C1 segment of cervical spinal cord (tissue), 14 donors: Measurements from ENCODE around the gene HOOK2.

Experiments
- DNase-seq, 14 donors: peaks; one replicate each; lab custom pipeline; 2025; lab: John Stamatoyannopoulos, UW

The HOOK2 gene

DNA sequence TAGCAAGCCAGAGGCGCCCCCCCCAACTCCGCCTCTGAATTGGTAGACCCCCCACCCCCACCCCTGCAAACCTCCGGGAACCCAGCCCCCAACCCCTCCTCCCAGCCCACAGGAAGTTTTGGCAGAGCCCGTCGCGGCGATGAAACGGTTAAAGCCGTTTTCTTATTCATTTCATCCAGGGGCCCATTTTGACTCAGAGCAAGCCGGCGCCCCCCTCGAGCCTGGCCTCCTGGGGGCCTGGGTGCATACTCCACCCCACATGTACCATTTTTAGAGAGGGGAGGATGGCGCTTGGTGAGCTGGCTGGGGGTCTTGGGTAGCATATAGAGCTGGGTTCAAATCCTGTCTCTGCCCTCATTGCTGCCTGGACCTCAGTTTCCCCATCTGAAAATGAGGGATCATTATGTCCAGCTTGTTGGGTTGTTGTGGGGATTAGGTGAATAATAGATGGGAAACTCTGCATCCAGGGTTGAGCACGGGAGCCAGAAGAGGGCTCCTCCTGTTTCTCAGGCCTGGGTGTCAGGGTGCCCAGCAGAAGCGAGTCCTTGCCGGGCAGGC is 8.0 kb upstream of the HOOK2 start:
- no peak for DNase-seq

GRCh38 chr19:12782424-12783290 is 7.3 kb upstream of the HOOK2 start:
- DNase-seq, result peak; percentile 17 to 92 (median 84)

DNA sequence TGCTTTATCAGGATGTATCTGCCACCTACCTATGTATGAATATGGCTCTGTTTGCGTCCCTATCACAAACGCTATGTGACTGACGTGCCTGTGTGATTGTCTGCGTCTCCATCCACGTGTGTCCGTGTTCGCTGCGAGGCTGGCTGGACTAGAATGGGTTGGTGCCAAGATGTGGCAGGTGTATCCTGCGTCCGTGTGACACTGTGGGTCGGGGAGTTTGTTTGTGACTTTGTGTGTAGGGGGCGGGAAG is 6.7 kb upstream of the HOOK2 start:
- DNase-seq, result no peak

DNA sequence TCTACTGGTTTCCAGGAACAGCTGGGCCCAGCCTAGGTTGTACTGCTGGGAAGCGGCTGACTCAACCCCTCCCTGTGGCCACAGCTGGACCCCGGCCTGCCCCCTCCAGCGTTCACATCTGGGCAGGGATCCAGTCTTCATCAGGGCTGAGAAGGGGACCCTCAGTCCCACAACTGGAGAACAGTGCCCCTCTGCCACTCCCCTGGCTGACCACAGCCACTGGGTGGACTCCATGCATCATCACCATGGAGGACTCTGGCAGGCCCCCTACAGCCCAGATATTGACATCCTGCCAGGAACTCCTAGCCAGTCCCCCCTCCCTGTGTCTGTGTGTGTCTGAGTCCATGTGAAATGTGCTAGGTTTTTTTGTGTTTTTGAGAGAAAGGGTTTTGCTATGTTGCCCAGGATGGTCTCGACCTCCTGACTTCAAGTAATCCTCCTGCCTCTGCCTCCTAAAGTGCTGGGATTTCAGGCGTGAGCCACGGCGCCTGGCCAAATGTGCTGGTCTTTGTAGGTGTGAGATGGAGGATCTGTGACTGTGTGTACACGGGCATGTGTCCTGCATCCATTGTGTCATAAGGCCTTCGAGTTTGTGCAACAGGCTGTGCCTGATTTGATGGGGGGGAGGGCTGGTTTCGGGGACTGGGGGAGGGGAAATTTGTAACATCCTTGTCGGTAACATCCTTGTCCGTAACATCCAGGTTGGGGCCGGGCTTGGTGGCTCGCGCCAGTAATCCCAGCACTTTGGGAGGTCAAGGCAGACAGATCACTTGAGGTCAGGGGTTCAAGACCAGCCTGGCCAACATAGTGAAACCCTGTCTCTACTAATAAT is 4.0 kb upstream of the HOOK2 start:
- peak in 6 of 14 donors; percentile 18 to 66 (median 44) for DNase-seq

- peak in 1 of 14 donors; percentile 27 for DNase-seq
Observed at GRCh38 chr19:12778905-12779161, 3.5 kb upstream of the HOOK2 start.

DNA sequence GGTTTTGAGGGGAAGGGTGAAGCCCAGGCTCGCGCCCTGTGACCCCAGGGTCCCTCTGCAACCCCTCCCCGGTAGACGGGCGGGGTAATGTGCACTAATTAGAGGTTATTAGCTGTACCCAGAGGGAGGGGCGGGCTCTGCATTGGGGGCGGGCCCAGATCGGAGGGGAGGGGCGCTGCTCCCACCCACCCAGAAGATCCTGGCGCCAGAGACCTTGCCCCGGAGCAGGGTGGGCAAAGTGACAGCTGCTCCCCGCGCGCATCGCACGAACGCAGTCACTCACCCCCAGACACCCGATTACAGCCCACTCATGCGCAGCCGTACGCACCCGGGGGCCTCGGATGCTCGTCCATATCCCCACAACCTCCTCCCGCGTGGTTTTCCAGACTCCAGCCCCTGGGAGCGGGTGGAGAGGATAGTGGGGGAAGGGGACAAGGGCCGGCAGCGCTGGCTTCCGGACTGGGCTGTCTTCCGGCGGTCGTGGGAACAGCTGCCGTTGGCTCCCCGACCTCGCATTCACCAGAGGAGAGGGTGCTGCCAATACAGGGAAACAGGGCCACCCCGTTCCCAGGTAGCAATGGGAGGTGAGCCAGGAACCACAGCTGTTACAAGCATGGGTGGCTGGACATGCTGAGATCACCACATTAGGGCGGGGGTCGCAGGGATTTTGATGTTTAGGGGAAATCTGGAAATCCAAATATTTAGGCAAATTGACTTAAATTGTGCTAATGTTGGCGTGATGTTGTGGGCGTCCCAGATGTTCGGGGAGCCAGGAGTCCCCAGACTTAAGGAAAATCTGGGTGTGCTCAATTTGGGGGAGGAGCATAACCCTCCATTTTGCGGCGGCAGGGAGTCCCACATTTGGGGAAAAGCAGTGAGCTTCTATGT is 2.9 kb upstream of the HOOK2 start:
- peak in 9 of 14 donors; percentile 18 to 82 (median 54) for DNase-seq

DNA sequence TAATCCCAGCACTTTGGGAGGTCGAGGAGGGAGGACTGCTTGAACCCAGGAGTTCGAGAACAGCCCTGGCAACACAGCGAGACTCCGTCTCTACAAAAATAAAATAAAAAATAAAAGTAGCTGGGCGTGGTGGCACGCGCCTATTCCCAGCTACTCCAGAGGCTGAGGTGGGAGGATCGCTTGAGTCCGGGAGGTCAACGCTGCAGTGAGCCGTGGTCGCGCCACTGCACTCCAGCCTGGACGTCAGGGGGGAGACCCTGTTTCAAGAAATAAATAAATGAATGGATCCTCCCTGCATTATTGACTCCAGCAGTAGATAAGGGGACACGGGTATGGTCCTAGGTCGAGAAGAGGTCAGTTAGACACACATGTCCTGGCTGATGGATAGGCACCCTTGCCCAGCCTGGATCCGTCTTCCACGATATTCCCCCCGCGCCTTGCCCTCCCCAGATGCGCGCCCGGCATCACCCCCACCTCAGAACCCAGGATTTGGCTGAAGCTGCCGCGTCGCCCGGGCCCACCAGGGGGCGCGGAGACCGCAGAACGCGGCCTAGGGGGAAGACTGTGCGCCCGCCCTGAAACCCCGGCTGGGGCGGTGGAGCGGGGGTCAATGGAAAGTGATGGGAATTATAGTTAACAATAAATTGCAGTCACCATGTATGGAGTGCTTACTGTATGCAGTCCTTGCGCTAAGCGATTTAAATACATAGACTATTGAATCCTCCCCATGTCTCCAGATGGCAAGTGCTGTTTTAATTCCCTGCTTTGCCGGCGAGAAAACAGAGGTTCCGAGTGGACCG is 2.1 kb upstream of the HOOK2 start:
- DNase-seq, result peak in 12 of 14 donors; percentile 30 to 83 (median 64)

GRCh38 chr19:12773571-12773970 is 1.8 kb downstream of the HOOK2 start:
- DNase-seq, result no peak

DNA sequence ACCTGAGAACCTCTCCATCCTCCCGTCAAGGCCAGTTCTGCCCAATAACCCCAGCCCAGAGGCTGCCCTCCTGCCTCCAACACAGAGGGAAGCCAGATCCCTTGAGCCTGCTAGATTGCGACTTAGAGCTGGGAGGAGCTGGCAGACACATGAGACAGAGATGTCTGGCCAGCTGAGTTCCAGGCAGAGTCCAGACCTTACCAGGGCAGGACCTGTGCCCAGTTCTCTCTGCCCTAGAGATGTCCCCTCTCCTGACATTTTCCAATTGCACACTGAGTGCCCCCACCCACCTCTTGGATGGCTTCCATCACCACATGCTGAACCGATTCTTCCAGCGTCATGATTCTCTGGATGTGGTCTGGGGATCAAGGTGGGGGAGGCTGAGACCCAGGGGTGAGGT is 3.0 kb downstream of the HOOK2 start:
- peak in 1 of 14 donors; percentile 11 for DNase-seq

DNA sequence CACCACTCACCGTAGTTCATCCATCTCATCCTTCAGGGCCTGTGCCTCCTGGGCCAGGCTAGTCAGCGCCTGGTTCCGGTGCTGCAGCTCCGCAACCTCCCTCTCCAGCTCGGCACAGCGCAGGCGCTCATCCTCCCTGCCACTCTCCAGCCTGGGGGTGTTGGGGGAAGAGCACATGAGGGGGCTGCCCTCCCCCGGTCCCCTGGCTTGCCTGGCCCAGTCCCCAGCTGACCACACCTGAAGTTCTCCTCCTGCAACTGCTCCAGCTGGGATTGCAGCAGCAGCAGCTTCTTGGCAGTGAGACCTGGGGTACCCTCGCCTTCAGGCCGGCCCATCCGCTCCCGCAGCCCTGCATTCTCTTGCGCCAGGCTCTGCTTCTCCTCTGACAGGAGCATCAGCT is 4.4 kb downstream of the HOOK2 start:
- DNase-seq, result no peak

DNA sequence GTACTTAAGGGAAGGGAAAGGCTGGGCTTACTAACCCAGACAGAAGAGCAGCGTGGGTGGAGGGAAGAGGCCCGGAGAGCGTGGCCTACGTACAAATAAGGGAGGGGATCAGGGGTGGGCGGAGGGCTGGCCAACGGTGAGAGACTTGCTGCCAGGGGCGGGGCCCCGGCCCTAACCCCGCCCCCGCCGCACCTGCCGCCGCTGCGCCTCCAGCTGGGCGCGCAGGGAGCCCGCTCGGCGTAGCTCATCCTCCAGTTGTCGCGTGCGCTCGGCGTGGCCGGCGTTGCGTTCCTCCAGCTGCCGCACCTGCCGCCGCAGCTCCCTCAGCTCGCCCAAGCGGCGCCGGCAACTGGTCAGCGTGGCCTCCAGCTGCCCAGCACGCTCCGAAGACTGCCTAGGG is 5.7 kb downstream of the HOOK2 start:
- DNase-seq, result no peak

DNA sequence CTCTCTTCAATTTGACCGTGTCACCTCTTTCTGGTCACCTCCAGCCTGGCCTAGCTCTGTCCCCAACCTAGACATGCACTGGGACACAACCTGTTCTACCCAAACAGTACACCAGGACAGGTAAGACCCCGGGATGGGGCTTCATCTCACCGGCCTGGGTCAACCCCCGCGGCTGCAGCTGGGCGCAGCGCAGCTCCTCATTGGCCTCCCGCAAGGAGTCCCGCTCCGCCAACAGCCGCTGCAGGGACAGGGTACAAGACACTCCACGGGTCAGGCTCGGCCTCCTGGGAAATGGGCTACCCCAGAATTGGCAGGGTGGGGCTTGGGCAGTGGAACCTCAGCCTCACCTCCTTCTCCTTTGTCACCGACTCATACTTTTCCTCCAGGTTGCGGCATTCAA is 7.7 kb downstream of the HOOK2 start:
- no peak for DNase-seq

- no peak for DNase-seq
Observed at GRCh38 chr19:12767150-12767549, 8.2 kb downstream of the HOOK2 start.

- DNase-seq, result peak in 7 of 14 donors; percentile 24 to 69 (median 40)
Observed at GRCh38 chr19:12766051-12766521, 9.3 kb downstream of the HOOK2 start.

DNA sequence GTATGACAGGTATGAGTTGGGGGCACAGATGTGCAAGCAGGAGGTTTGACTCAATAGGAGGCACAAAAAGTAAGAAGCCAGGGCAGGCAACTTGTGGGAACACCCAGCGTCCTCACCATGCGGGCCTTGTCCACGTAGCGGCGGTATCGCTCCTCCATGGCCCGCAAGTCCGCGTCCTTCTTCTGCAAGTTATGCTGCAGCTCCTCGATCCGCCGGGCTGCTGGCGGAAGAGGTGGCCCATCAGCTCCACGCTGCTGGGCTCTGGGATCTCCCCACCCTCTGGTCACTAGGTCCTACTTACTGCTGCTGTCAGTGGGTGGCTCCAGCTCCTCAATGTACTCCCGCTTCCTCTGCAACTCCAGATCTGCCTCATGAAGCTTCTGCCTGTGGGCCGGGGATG is 10.7 kb downstream of the HOOK2 start:
- DNase-seq, result no peak

- no peak for DNase-seq
Observed at GRCh38 chr19:12763100-12763499, 12.3 kb downstream of the HOOK2 start.

DNA sequence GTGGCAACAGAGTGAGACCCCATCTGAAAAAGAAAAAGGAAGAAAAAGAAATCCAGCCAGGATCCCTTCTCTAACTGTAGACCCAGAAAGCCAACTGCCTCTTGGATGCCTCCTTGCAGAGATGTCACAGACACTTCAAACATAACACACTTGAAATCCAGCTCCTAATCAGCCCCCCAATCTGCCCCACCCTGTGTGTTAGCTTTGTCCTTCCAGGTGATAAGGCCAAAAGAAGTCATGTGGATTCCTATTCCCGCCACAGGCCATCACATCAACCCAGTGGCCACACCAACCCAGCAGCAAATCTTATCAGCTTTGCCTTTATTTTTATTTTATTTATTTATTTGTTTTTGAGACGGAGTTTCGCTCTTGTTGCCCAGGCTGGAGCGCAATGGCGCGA is 15.7 kb downstream of the HOOK2 start:
- DNase-seq, result no peak

- DNase-seq, result peak in 8 of 14 donors; percentile 12 to 69 (median 26)
Observed at GRCh38 chr19:12757544-12758274, 17.6 kb downstream of the HOOK2 start.

DNA sequence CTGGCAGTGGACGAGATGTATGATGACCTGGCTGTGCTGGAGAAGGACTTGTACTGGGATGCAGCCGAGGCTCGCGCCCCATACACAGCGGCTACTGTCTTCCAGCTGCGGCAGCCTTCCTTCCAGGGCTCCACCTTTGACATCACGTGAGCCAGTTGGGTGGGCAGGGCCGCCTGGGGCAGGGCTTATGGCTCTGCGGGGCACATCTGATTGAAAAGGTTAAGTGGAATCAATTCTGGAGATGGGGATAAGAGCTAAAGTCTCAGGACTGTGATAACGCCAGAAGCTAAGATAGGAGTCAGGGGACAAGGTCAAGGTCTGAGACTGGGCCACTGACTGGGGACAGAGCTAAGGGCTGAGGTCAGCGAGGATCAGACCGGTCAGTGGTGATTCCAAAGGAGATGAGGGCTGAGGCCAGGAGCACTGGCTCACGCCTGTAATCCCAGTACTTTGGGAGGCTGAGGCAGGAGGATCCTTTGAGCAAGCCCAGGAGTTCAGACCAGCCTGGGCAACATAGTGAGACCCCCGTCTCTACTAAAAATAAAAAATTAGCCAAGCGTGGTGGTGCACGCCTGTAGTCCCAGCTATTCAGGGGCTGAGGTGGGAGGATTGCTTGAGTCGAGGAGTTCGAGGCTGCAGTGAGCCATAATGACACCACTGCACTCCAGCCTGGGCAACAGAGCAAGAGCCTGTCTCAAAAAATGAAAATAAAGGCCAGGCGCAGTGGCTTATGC is 19.0 kb downstream of the HOOK2 start:
- DNase-seq, result no peak
